ENCODE measurements around the gene SLC22A3.
"Not testable (repeated sequence)": the region's sequence is repeated elsewhere in the genome, so short reads cannot be mapped to it uniquely, and the experiment has no call there.

The SLC22A3 gene

DNA sequence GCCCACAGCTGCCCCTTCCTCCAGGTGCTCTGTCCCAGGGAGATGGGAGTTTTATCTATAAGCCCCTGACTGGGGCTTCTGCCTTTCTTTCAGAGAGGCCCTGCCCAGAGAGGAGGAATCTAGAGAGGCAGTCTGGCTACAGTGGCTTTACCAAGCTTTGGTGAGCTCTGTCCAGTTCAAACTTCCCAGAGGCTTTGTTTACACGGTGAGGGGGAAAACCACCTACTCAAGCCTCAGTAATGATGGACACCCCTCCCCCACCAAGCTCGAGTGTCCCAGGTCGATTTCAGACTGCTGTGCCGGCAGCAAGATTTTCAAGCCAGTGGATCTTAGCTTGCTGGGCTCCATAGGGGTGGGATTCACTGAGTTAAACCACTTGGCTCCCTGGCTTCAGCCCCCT lies 25.4 kb downstream of the SLC22A3 start:
- DNase-seq: not testable (repeated sequence)

DNA sequence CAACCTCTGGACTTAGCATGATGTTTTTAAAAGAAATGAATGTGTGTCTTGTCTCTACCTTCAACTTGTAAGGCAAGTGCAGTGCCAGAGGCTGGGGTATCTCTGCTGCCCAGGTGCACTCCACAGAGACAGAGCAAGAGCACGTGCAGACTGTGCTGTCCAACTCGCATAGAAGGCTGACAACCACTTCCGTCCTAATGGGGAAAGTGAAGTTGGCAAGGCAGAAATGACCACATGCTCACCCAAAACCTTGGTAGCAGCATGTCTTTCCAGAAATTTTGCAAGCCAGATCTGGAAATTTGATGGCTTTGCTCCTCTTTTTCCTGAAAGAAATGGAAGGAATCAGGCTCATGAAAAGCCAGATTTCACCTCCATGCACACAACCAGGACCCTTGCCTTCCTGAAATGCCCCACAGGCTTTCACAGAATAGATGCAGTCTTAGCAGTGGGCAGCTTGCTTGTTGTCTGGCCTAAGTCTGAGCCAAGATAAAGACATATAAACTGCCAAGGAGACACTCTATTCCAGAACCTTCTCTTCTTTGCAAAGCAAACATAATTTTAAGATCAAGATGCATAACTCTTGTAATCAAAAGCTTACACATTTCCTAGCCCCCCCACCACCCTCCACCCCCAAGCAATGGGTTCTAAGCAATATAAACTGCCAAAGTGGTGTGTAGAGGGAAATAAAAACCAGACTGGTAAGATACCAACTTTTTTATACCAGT lies 26.8 kb downstream of the SLC22A3 start:
- no peak for DNase-seq

GRCh38 chr6:160375561-160375949 lies 27.4 kb downstream of the SLC22A3 start:
- no peak for DNase-seq

GRCh38 chr6:160376445-160376844 lies 28.3 kb downstream of the SLC22A3 start:
- DNase-seq: no peak

DNA sequence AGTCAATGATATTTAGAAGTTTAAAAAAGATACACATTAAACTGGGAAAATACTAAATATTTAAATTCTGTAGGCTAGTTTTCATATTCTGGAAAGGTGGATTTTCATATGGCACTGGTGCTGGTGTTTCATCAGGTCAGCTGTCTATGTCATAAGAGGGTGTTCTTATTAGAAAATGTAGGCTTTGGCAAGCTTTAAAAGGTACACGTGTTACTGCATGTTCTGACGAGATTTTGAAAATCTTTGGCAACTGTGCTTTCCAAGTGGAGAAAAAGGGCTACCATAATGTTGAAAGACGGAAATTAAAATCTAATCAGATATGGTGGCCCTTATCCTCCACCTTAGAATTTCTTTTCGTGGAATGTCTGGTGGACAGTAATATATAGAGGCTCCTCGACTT lies 30.0 kb downstream of the SLC22A3 start:
- no peak for DNase-seq

DNA sequence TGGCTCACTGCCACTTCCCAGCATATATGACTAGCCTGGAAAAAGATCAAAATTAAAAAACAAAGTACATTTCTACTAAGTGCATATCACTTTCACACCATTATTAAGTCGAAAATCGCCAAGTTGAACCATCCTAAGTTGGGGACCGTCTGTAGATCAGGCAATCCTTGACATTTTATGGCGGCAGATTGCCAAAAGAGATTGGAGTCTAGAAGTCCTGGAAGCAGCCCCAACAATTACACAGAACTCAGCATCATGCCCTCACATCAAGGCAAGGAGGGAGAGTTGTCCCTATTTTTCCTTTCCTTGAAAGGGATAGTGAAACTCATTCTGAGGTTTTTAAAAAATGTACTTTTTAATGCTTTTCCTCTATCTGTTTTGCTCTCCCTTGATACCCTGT lies 30.7 kb downstream of the SLC22A3 start:
- DNase-seq: no peak

DNA sequence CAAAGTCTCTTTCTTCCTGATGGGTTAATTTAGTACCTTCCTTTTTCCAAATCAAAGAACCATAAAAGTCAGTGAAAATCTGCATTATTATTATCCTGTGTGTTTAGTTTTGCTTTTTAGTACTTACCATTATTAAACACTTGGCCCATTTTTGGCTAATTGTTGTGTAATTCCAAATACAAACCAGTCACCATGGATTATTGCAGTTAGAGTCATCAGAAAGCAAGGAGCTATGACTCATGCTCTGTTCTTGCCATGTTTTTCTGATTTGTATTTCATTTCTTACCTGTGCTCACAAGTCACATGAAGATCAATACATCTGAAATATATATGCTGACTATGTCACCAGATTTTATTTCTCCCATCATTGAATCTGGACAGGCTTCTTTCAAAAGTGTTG lies 31.3 kb downstream of the SLC22A3 start:
- DNase-seq: no peak

DNA sequence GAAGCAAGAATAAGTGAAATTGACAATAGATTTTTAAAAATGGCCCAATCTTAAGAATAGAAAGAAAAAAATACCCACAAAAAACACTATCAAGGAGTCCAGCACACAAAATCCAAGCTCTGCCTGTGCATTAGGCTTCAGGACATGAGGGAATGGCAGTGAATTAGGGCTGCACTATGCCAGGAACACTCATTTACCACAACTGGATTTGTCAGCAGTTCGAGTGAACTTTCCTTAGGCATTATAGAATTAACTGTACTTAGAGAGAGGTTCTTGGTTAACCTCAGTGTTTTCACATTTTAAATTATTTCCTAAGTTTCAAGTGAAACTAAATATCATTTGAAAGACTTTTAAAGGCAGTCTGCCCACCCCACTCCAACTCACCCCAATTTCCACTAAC lies 34.8 kb downstream of the SLC22A3 start:
- no peak for DNase-seq

- DNase-seq: no peak
Measured at GRCh38 chr6:160386869-160387530, 38.8 kb downstream of the SLC22A3 start.

- no peak for DNase-seq
Measured at GRCh38 chr6:160387916-160388643, 39.9 kb downstream of the SLC22A3 start.

- no peak for DNase-seq
Measured at GRCh38 chr6:160388922-160389321, 40.7 kb downstream of the SLC22A3 start.

- DNase-seq: peak in 1 of 56 donors; percentile 5
Measured at GRCh38 chr6:160391419-160392116, 43.4 kb downstream of the SLC22A3 start.

GRCh38 chr6:160393442-160393841 lies 45.3 kb downstream of the SLC22A3 start:
- not testable (repeated sequence) for DNase-seq

- no peak for DNase-seq
Measured at GRCh38 chr6:160393891-160394653, 45.9 kb downstream of the SLC22A3 start.

DNA sequence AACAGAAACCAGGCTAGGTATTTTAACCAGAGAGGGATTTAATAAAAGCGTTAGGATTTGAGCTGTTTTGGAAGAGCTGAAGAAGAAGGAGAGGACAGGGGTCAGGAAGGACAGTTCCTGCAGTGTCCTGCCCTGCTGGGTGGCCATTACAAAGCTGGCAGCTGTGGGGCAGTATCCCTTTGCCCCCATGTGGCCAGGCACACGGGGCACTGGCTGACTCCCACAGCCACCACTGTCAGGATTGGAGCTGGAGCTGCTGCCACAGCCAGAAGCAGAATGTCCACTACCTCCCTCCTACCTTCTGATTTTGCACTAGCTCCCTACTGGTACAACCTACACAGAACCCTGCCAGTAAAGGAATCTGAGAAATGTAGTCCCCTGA lies 46.5 kb downstream of the SLC22A3 start:
- DNase-seq: no peak

DNA sequence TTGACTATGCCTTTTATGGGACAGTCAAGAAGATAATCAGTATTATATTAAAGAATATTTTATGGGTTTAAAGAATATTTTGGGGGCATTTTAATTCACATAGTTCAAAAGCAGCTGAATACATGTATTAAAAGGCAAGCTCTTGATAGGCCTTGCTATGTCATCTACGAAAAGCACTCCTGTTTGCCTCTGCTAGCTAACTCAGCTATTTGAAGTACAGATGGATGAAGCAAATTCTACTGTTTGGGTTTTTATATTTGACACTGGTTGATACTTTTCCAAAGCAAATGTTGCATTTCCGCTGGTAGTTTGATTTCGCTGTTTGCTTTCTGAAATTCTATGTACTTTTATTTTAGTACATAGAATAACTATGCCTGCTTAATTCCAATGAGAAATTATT lies 47.0 kb downstream of the SLC22A3 start:
- no peak for DNase-seq

DNA sequence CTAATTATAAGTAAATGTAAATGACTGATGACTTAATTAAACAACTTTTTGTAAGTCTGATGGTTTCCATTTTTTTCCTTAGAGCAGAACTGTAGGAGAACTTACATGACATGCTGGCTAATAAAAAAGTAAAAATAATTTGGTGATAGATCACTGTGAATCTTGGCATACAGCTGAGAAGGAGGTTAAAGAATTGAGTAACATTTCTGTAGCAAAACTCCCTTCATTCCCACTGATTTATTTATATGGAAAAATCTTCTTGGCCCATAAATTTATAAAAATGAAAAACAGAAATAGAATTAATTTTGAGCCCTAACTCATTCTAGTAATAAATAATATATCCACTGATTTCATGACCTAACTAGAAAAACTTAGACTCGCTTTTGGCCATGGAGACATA lies 48.1 kb downstream of the SLC22A3 start:
- no peak for DNase-seq

- DNase-seq: no peak
Measured at GRCh38 chr6:160398674-160399271, 50.6 kb downstream of the SLC22A3 start.

DNA sequence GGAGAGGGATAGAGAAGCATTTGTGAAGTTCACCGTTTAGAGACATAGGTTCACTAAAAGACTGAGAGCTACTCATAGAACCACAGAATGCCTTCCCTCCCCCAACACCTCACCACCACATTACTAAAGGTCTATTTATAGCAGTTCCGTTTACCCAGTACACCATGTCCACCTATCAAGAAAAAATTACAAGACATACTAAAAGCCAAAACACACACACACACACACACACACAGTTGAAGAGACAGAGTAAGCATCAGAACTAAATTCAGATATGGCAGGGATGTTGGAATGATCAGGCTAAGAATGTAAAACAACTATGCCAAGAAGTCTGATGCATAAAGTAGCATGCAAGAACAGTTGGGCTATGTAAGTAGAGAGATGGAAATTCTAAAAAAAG lies 52.3 kb downstream of the SLC22A3 start:
- DNase-seq: no peak

DNA sequence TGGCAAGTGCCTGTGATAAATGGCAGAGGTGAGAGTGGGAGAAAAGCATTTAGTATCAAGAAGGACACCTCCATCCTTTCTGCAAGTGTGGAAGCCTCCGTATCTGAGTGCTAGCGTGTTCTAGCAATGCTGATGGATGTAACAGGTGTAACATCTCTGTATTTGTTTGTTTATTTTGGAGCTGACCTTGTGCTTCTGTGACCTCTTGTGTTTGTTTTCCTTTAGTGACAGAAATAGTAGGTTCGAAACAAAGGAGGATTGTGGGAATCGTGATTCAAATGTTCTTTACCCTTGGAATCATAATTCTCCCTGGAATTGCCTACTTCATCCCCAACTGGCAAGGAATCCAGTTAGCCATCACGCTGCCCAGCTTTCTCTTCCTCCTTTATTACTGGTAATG lies 60.4 kb downstream of the SLC22A3 start:
- no peak for DNase-seq

DNA sequence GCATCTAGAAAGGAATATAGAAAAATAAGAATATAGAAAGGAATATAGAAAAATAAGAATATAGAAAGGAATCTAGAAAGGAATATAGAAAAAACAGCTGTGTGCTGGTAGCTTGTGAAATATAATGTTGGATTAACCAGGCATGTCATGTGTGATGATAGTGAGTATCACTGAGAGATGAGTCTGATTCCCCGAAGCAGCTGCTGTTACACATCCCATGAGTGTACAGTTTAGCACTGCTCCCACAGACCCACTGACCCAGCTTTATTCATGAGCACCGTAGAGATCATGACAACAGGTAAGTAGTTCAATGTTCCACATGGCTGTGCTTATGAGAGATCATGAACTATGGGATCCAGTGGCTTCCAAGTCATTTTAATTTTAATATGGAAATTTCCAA lies 64.8 kb downstream of the SLC22A3 start:
- DNase-seq: no peak
